KMS-11 (cell line): ENCODE results near the gene CNPY4.

ENCODE experiments used
- H2AFZ ChIP-seq: fragments of 200-600 bp; sonication (generic); 2 replicates; pipeline ENCODE4 v1.6.1; 2016; ENCODE audit warnings: antibody characterized with exemption, mixed run types, low read depth
- H3K27ac ChIP-seq: fragments of 200-600 bp; sonication (generic); 2 replicates; pipeline ENCODE4 v1.6.1; 2016; ENCODE audit warnings: mild to moderate bottlenecking, mixed run types
- H3K27me3 ChIP-seq: fragments of 200-600 bp; sonication (generic); 2 replicates; pipeline ENCODE4 v1.6.1; 2017; ENCODE audit warnings: mild to moderate bottlenecking, low read depth, mixed run types, moderate library complexity; ENCODE audit not compliant: insufficient read depth
- H3K36me3 ChIP-seq: fragments of 200-600 bp; sonication (generic); 2 replicates; pipeline ENCODE4 v1.6.1; 2017; ENCODE audit warnings: mild to moderate bottlenecking, mixed run types; ENCODE audit not compliant: insufficient read depth
- H3K4me1 ChIP-seq: fragments of 200-600 bp; sonication (generic); 2 replicates; pipeline ENCODE4 v1.6.1; 2016; ENCODE audit warnings: mild to moderate bottlenecking, low read depth, mixed run types; ENCODE audit not compliant: poor library complexity, severe bottlenecking
- H3K4me2 ChIP-seq: fragments of 200-600 bp; sonication (generic); 2 replicates; pipeline ENCODE4 v1.7.0; 2016; ENCODE audit warnings: mild to moderate bottlenecking, mixed run types
- H3K4me3 ChIP-seq: fragments of 200-600 bp; sonication (generic); IDR thresholded peaks from 2 replicates; pipeline ENCODE4 v1.6.1; 2017; ENCODE audit warnings: low read depth, low read length, mixed read lengths; ENCODE audit not compliant: insufficient read depth
- H3K79me2 ChIP-seq: fragments of 200-600 bp; sonication (generic); 2 replicates; pipeline ENCODE4 v1.6.1; 2016; ENCODE audit warnings: low read depth, mixed run types; ENCODE audit not compliant: insufficient read depth
- H3K9ac ChIP-seq: fragments of 200-600 bp; sonication (generic); 2 replicates; pipeline ENCODE4 v1.6.1; 2016; ENCODE audit warnings: mild to moderate bottlenecking, mixed run types
- H4K20me1 ChIP-seq: fragments of 200-600 bp; sonication (generic); 2 replicates; pipeline ENCODE4 v1.6.1; 2016; ENCODE audit warnings: mild to moderate bottlenecking, mixed run types; ENCODE audit not compliant: insufficient read depth
- CTCF ChIP-seq: fragments of 200-600 bp; sonication (generic); conservative IDR thresholded peaks from 2 replicates; pipeline ENCODE4 v1.6.1; 2017; ENCODE audit warnings: low read depth, mild to moderate bottlenecking, antibody characterized with exemption, low read length, moderate library complexity, mixed read lengths

The CNPY4 gene

GRCh38 chr7:100090527-100091410, 28.7 kb upstream of the CNPY4 start:
- Histone ChIP-seq H4K20me1 (no peaks in the 10 kb centered on the region), H3K4me3 (no peak overlapping the region), H3K4me1 (peaks cover 18% of the 10 kb centered on the region), H3K9ac (no peak overlapping the region), H2AFZ (no peak overlapping the region), H3K27ac (no peak overlapping the region), H3K79me2 (peaks cover 12% of the 10 kb centered on the region; the same call in 1 of the 2 replicates), H3K4me2 (no peak overlapping the region), H3K36me3 (peaks cover 37% of the 10 kb centered on the region; the same call in 1 of the 2 replicates), H3K27me3 (no peaks in the 10 kb centered on the region)
- no peak for TF ChIP-seq CTCF

- H3K27me3 ChIP-seq, result no peaks in the 10 kb centered on the region
- no peak overlapping the region for H3K9ac ChIP-seq
- peaks cover 12% of the 10 kb centered on the region; the same call in 1 of the 2 replicates for H3K79me2 ChIP-seq
- H4K20me1 ChIP-seq, result no peaks in the 10 kb centered on the region
- no peak overlapping the region for H3K4me3 ChIP-seq
- H3K36me3 ChIP-seq, result peaks cover 41% of the 10 kb centered on the region; the same call in 1 of the 2 replicates
- peaks cover 18% of the 10 kb centered on the region for H3K4me1 ChIP-seq
- TF ChIP-seq CTCF, result no peak
- H2AFZ ChIP-seq, result no peak overlapping the region
- H3K4me2 ChIP-seq, result no peak overlapping the region
- no peak overlapping the region; the same call in 1 of the 2 replicates for H3K27ac ChIP-seq
These were observed 27.8 kb upstream of the CNPY4 start for GRCh38 chr7:100091411-100092181.

- no peak overlapping the region for H2AFZ ChIP-seq
- no peak overlapping the region for H3K4me2 ChIP-seq
- H3K4me1 ChIP-seq, result peaks cover 16% of the 10 kb centered on the region
- no peak overlapping the region for H3K4me3 ChIP-seq
- TF ChIP-seq CTCF, result no peak
- H3K79me2 ChIP-seq, result peaks cover 21% of the 10 kb centered on the region; the same call in 1 of the 2 replicates
- no peaks in the 10 kb centered on the region for H4K20me1 ChIP-seq
- no peak overlapping the region for H3K9ac ChIP-seq
- H3K36me3 ChIP-seq, result peaks cover 53% of the 10 kb centered on the region; the same call in 1 of the 2 replicates
- no peaks in the 10 kb centered on the region for H3K27me3 ChIP-seq
- no peak overlapping the region for H3K27ac ChIP-seq
These were observed 26.4 kb upstream of the CNPY4 start for GRCh38 chr7:100093054-100093453.

GRCh38 chr7:100093498-100093897, 25.9 kb upstream of the CNPY4 start:
- Histone ChIP-seq H2AFZ (no peak overlapping the region), H3K27ac (no peak overlapping the region), H3K36me3 (peaks cover 57% of the 10 kb centered on the region; the same call in 1 of the 2 replicates), H3K4me2 (no peak overlapping the region), H3K4me3 (no peak overlapping the region), H4K20me1 (no peaks in the 10 kb centered on the region), H3K79me2 (peaks cover 26% of the 10 kb centered on the region; the same call in 1 of the 2 replicates), H3K9ac (no peak overlapping the region), H3K4me1 (peaks cover 13% of the 10 kb centered on the region), H3K27me3 (no peaks in the 10 kb centered on the region)
- TF ChIP-seq CTCF, result no peak
